Transverse colon (tissue), 4 donors: ENCODE measurements around the gene SERTAD1. TPM values are rescaled to one million over a fixed set of nuclear protein-coding genes. Genes with fewer than 3 reads are reported as not detected.

Source experiments
- DNase-seq: peaks from one replicate; pipeline ENCODE4 v3.0.0-alpha.2; 2019
- H3K27ac ChIP-seq, 4 donors: fragments of 200-600 bp; sonication (generic); 2 replicates each; pipeline ENCODE4 v1.5.1; 2016 to 2018; ENCODE audit warnings: inconsistent platforms in 4 of 4
- H3K27me3 ChIP-seq: fragments of 200-600 bp; sonication (generic); 2 replicates; pipeline ENCODE4 v1.5.1; 2017; ENCODE audit warnings: inconsistent platforms
- H3K36me3 ChIP-seq, 4 donors: fragments of 200-600 bp; sonication (generic); 2 replicates each; pipeline ENCODE4 v1.5.1; 2017 to 2019; ENCODE audit warnings: inconsistent platforms in 4 of 4
- H3K4me1 ChIP-seq, 4 donors: fragments of 200-600 bp; sonication (generic); 2 replicates each; pipeline ENCODE4 v1.5.1; 2017 to 2020; ENCODE audit warnings: inconsistent platforms in 4 of 4
- H3K4me3 ChIP-seq, 4 donors: fragments of 200-600 bp; sonication (generic); 1 replicate in 1 of 4; 2 replicates in 3 of 4; pipeline versions ENCODE4 v1.5.1 to v1.6.1; 2017 to 2019; ENCODE audit warnings: inconsistent platforms in 4 of 4
- H3K9me3 ChIP-seq, 2 donors: fragments of 200-600 bp; sonication (generic); 2 replicates each; pipeline ENCODE4 v1.5.1; 2017 to 2019; ENCODE audit warnings: inconsistent platforms in 2 of 2
- EP300 ChIP-seq: sonication (generic); formaldehyde crosslinking; IDR thresholded peaks from one replicate; pipeline ENCODE4 v1.6.1; 2017; ENCODE audit warnings: antibody characterized with exemption, low read depth
- POLR2A ChIP-seq: fragments of 450-650 bp; IDR thresholded peaks from one replicate; pipeline ENCODE4 v1.6.1; 2016; ENCODE audit warnings: antibody characterized with exemption, mild to moderate bottlenecking, moderate library complexity
- POLR2AphosphoS5 ChIP-seq, 3 donors: sonication (generic); formaldehyde crosslinking; IDR thresholded peaks; one replicate each; pipeline ENCODE4 v1.6.1; 2016; ENCODE audit warnings: antibody characterized with exemption in 3 of 3
- WGBS, 2 donors: methylation state at CpG; one replicate each; pipeline ENCODE4 v1.1.5; 2018; ENCODE audit warnings: low coverage in 1 of 2; 5-methylcytosine and 5-hydroxymethylcytosine counted together
- in situ Hi-C, 4 donors: fragments of 200-750 bp; cut with MboI; loops; one replicate each; pipeline versions ENCODE4 v1.15.0 to v1.15.1; 2017; ENCODE audit warnings: low sequenced_read_pairs in 3 of 4, low pct_ligation_motif_present in 1 of 4, low pct_unique_long_range_greater_than_20kb in 1 of 4
- intact Hi-C: fragments of 100-400 bp; cut with DNase I; formaldehyde crosslinking; loops from one replicate; pipeline ENCODE4 v1.15.1; 2023; ENCODE audit warnings: low total_unique reads
- small RNA-seq, 4 donors: library from RNA; depleted of rRNA; stranded (forward); fragments of <200 nt; gene quantifications; one replicate each; pipeline ENCODE3, GENCODE V24; 2016
- total RNA-seq, 4 donors: library from RNA; depleted of rRNA; stranded (reverse); fragments of >200 nt; gene quantifications; one replicate each; pipeline ENCODE4 v1.1.0, GENCODE V29; 2016
- TF ChIP-seq, protein P1 (sequence below), 5 experiments: fragments of 200-600 bp in 3 of 5; fragments of 450-650 bp in 2 of 5; sonication (generic) in 3 of 5; IDR thresholded peaks; 1 replicate in 2 of 5; 2 replicates in 3 of 5; pipeline ENCODE4 v1.5.1; 2016 to 2017; ENCODE audit warnings: antibody characterized with exemption in 5 of 5, inconsistent platforms in 3 of 5, mild to moderate bottlenecking in 2 of 5, moderate library complexity in 1 of 5

The SERTAD1 gene
- total RNA-seq, 4 donors from 2014 or later = 2.6 to 30.3 (median 18.4) TPM

DNA sequence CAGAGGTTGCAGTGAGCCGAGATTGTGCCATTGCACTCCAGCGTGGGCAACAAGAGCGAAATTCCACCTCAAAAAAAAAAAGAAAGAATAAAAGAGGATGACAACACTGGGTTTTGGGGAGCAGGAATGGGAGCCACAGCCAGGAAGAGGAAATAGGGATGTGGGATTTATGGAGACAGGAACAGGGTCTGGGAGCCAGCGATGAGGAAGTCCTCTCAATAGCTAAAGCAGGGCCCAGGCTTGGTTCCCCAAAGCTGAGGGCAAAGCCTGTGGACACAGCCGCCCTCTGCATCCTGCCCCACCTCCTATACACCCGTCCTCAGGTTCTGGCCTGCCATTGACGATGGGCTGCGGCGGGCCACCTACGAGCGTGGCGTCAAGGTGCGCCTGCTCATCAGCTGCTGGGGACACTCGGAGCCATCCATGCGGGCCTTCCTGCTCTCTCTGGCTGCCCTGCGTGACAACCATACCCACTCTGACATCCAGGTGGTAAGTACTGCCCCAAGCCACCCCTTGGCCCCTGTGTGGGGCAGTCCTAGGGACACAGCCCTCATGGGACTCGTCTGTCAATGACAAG is 49.4 kb downstream of the SERTAD1 start:
- TF ChIP-seq POLR2AphosphoS5 (IDR thresholded peaks at IDR 0.05) (no peak), POLR2A (no peak), EP300 (no peak)
- TF ChIP-seq, protein P1, sequence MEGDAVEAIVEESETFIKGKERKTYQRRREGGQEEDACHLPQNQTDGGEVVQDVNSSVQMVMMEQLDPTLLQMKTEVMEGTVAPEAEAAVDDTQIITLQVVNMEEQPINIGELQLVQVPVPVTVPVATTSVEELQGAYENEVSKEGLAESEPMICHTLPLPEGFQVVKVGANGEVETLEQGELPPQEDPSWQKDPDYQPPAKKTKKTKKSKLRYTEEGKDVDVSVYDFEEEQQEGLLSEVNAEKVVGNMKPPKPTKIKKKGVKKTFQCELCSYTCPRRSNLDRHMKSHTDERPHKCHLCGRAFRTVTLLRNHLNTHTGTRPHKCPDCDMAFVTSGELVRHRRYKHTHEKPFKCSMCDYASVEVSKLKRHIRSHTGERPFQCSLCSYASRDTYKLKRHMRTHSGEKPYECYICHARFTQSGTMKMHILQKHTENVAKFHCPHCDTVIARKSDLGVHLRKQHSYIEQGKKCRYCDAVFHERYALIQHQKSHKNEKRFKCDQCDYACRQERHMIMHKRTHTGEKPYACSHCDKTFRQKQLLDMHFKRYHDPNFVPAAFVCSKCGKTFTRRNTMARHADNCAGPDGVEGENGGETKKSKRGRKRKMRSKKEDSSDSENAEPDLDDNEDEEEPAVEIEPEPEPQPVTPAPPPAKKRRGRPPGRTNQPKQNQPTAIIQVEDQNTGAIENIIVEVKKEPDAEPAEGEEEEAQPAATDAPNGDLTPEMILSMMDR (IDR thresholded peaks at IDR 0.05) = no peak
- in situ Hi-C loops (no loop called here), intact Hi-C loops (loop anchor here (5.0 kb wide), 1 partner anchor 696 kb away; no protein-coding TSS in a partner anchor)
- DNase-seq = no peak
- Histone ChIP-seq H3K27ac (no peak overlapping the region), H3K4me3 (no peak overlapping the region), H3K27me3 (no peaks in the 10 kb centered on the region), H3K4me1 (no peaks in the 10 kb centered on the region), H3K9me3 (no peaks in the 10 kb centered on the region), H3K36me3 (peaks cover 0 to 24% (median 0%) of the 10 kb centered on the region in 4 donors)
- WGBS, 2 donors = 92 to 93% methylated on average over 4 to 17 of the region's 17 CpGs

DNA sequence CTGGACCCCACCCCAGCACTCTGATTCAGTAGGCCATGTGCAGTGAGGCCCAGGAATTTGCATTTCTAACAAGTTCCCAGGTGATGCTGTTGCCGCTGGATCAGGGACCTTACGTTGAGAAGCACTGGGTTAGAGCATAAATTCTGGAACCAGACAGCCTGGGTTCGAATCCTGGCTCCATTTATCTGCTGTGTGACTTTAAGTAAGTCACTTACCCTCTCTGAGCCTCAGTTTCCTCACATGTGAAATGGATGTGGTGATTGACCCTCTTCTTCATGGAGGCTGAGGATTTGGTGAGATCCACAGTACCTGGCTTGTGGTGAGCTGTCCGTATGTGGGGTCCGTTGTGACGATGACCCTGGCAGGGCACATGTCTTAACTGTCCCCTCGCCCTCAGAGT is 51.7 kb downstream of the SERTAD1 start:
- DNase-seq = no peak
- in situ Hi-C loops (no loop called here), intact Hi-C loops (no loop called here)
- Histone ChIP-seq H3K4me1 (no peaks in the 10 kb centered on the region), H3K27ac (no peak overlapping the region), H3K9me3 (no peaks in the 10 kb centered on the region), H3K36me3 (peaks cover 0 to 24% (median 0%) of the 10 kb centered on the region in 4 donors), H3K27me3 (no peaks in the 10 kb centered on the region), H3K4me3 (no peak overlapping the region)
- TF ChIP-seq POLR2A (no peak), POLR2AphosphoS5 (IDR thresholded peaks at IDR 0.05) (no peak), EP300 (no peak)
- TF ChIP-seq, protein P1 (IDR thresholded peaks at IDR 0.05) = no peak
- WGBS, 2 donors = 97% methylated on average over 7 of the region's 7 CpGs; no CpG with 5 or more reads in 1 of the 2 donors

DNA sequence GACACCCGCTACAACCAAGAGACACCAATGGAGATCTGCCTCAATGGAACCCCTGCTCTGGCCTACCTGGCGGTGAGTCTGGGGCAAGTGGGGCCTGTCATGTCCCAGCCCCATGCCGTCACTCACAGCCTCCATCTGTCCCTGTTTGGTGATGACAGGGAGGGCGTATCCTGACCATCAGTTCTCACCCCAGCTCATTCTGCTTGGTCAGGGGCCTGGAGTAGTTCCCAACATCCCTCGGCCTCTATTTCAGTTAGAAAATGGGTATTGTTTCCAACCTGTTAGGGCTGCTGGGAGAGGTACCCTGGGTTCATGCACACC is 54.0 kb downstream of the SERTAD1 start:
- Histone ChIP-seq H3K27ac (no peak overlapping the region), H3K36me3 (peaks cover 0 to 16% (median 3%) of the 10 kb centered on the region in 4 donors), H3K27me3 (no peaks in the 10 kb centered on the region), H3K4me1 (peaks cover 0 to under 1% (median 0%) of the 10 kb centered on the region in 4 donors), H3K9me3 (no peaks in the 10 kb centered on the region), H3K4me3 (no peak overlapping the region)
- no peak for DNase-seq
- in situ Hi-C loops = no loop called here
- WGBS, 2 donors = 100% methylated on average over 5 of the region's 5 CpGs; no CpG with 5 or more reads in 1 of the 2 donors
- TF ChIP-seq POLR2A = no peak
- intact Hi-C loops = no loop called here

Small RNA genes lying within 50 kb of the gene (small RNA-seq; reads per million reads assigned to genes)
- gene RF00017 = 0 reads per million in 4 donors

Other genes with a start within 250 kb of the SERTAD1 start
- 10 to 100 TPM; 10.8 to 19.5 (median 11.9) TPM for gene MAP3K10, start 234.6 kb downstream of the SERTAD1 start, total RNA-seq
- not detected for gene TTC9B, start 207.6 kb downstream of the SERTAD1 start, total RNA-seq
- under 1 TPM in 1 of 4 donors, not detected in 3; 1.00 TPM for gene CCNP, start 199.3 kb downstream of the SERTAD1 start, total RNA-seq
- gene AKT2, start 140.6 kb downstream of the SERTAD1 start, total RNA-seq = 100 to 1,000 TPM in 2 of 4 donors, 10 to 100 TPM in 2; 63.2 to 266 (median 138) TPM
- 10 to 100 TPM; 12.3 to 16.5 (median 13.8) TPM for gene C19orf47, start 77.6 kb downstream of the SERTAD1 start, total RNA-seq
- 100 to 1,000 TPM in 3 of 4 donors, 10 to 100 TPM in 1; 91.6 to 322 (median 179) TPM for gene PLD3, start 77.3 kb downstream of the SERTAD1 start, total RNA-seq
- gene HIPK4, start 35.8 kb downstream of the SERTAD1 start, total RNA-seq = under 1 TPM in 1 of 4 donors, not detected in 3; 0.48 TPM
- gene PRX, start 12.6 kb downstream of the SERTAD1 start, total RNA-seq = 1 to 10 TPM; 1.5 to 5.0 (median 2.6) TPM
- gene SERTAD3, start 18.3 kb upstream of the SERTAD1 start, total RNA-seq = 10 to 100 TPM; 14.1 to 31.0 (median 22.2) TPM
- 100 to 1,000 TPM in 3 of 4 donors, 10 to 100 TPM in 1; 81.5 to 193 (median 147) TPM for gene BLVRB, start 39.8 kb upstream of the SERTAD1 start, total RNA-seq
- 1 to 10 TPM in 2 of 4 donors, under 1 TPM in 2; under 0.01 to 1.5 (median 0.99) TPM for gene SPTBN4, start 41.0 kb upstream of the SERTAD1 start, total RNA-seq
- 100 to 1,000 TPM in 1 of 4 donors, 10 to 100 TPM in 3; 58.7 to 111 (median 60.9) TPM for gene SHKBP1, start 150.9 kb upstream of the SERTAD1 start, total RNA-seq
- 100 to 1,000 TPM; 122 to 477 (median 253) TPM for gene LTBP4, start 175.4 kb upstream of the SERTAD1 start, total RNA-seq